ENCODE data around the gene CACNA2D2.

The CACNA2D2 gene

DNA sequence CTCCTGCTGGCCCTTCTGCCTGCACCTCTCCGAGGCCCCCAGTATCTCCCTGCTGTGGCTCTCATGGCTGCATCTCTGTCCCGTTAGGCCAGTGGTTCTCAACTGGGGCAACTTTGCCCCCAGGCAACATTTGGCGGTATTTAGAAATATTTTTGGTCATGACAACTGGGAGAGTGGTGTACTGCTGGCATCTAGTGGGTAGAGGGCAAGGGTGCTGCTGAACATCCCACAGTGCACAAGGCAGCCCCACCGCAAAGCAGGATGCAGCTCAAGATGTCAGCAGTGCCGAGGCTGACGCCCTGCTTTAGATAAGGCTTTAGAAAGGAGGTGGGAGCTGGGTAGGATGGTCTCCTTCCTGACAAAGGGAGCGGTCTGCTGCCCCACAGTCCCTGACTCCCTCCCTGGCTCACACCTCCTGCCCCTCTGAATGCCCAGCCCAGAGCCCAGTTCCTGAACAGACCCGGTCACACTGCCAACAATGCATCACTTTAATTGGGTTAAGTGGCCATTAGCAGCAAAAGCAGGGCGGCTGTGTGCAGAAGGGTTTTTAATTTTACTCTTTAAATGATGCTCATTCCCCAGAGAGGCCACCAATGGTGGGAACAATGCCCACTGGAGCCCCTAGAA lies 75.3 kb downstream of the CACNA2D2 start:
- DNase-seq (ENCODE audit: low read depth), result no peak

DNA sequence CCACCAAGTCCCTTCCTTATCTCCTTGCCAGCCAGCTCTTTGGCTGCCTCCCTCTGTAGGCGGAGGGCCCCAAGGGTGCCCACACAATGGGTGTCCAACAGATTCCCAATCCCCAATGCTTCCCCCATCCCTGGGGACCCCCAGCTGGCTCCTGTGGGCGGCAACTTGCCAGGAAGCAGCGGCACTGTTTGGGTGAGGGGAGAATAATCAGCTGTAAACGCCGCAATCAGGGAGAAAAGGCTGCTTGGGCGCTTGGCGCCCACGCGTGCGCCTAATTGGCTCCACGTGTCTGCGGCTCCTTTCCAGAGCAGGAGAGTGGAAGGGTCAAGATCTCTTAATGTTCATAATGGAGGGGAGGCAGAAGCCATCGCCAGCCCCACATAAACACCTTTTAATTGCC lies 76.2 kb downstream of the CACNA2D2 start:
- no peak for DNase-seq (ENCODE audit: low read depth)

DNA sequence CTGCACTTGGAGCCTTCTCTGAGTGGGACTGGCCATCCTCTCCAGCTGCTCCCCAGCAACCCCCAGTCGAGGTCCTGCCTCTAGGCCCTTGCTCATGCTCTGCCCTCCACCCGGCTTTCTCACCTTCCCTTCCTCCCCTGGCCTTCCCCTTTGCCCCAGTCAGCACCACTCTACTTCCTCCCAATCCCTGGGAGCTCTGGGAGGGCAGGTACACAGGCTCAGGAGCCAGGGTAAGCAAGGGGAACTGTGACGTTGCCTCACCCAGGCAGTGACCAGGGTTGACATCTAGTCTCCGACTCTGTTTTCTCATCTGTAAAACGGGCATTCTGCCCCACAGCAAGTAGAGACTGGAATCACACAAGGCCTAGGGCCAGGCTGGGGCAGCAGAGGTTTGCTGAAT lies 77.5 kb downstream of the CACNA2D2 start:
- no peak for DNase-seq (ENCODE audit: low read depth)

DNA sequence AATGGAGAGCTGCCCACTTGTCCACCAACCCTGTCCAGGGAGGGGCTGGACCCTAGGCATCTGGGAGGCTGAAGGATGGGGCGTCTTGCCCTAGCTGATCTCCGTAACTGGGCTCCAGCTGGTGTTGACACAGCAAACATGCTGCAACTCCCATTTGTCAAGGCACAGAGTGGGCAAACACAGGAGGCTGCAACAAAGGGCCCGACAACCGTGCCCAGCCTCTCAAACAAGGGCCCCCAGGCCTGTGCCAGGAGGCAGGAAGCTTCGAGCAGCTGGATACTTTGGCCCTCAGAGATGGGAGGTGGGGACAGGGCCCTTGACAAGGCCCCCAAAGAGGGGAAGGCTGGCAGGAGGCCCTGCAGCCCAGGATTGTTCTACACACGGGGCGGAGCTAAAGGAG lies 79.9 kb downstream of the CACNA2D2 start:
- DNase-seq (ENCODE audit: low read depth), result no peak

DNA sequence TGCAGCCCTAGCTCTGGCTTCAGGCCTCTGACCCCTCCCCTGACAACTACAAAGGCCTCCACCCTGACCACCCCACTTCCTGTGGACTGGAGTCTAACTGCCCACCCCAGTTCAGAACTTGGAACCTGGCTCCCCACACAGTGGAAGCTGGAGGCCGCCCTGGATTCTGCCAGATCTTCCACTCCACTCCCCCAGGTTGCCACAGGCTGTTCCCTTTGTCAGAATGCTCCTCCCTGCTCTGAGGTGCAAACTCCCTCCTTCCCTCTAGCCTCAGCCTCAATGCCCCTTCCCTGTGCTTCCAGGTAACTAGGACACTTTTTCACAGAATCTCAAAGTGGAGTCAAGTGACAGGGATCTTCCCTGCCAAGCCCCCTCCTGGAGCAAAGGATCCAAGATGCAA lies 81.3 kb downstream of the CACNA2D2 start:
- DNase-seq (ENCODE audit: low read depth), result no peak

DNA sequence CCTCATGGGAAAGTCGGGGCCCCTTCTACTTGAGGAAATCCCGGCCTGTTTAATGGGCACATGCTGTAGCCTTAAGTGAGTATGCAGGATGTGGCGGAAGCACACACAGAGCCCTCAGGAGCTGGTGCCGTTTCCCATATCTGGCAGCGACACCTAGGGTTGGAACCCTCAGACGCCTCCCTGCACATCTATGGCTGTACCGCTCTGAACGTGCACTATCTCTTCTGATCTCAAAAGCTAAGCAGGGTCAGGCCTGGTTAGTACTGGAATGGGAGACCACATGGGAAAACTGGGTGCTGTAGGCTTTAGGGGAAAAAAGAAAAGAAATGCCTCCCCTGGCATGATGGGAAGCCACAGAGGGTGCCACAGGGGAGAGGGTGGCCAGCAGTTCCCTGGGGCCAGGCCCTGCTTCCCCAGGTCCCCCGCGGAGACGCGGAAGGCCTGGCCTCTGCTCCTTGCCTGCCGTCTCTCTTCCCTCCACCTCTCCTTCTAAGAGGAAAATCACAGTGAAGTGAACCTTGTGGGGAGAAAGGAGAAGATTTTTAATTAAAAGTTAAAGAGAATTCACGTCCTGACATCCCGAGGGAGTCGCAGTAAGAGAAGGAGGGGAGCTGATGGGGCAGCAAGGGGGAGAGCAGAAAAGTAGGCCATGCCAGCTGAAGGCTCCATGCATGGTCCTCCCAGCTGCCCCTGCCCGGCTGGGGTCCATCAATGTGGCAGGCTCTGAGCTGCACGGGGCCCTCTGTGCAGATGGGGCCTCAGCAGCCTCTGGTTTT lies 83.7 kb downstream of the CACNA2D2 start:
- no peak for DNase-seq (ENCODE audit: low read depth)

DNA sequence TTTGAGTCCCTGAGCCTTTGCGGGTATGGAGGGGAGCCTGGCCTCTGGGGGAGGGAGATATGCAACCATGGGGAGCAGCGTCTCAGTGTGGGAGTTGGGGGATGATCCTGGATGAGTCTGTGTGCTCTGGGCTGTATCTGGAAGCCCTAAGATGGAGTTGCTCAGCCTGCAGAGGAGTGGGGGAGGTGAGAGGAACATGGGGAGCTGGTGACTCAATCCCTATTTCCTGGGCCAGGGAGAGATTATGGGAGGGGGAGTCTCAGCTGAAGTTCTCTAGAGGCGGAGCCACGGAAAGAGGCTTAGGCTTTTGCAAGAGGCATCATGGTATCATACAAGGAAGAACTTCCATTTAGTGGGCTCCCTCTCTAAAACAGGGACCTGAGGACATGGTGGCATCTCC lies 84.6 kb downstream of the CACNA2D2 start:
- no peak for DNase-seq (ENCODE audit: low read depth)

DNA sequence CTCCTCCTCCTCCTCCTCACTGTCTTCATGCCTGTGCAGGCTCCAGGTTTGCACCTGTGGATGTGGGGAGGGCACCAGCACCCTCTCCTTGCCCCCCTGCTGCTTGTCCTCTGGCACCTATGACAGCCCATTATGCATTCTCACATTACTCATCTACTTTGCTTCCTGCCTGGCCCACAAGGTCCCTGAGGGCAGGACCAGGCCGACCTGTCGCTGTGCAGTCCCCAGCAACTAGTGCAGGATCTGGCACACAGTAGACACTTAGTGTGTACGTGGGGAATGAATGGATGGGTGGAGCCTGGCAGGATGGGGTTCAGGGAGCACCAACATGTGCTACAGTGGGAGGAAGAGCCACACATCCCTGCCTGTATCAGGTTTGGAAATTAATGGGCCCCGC lies 85.8 kb downstream of the CACNA2D2 start:
- no peak for DNase-seq (ENCODE audit: low read depth)

DNA sequence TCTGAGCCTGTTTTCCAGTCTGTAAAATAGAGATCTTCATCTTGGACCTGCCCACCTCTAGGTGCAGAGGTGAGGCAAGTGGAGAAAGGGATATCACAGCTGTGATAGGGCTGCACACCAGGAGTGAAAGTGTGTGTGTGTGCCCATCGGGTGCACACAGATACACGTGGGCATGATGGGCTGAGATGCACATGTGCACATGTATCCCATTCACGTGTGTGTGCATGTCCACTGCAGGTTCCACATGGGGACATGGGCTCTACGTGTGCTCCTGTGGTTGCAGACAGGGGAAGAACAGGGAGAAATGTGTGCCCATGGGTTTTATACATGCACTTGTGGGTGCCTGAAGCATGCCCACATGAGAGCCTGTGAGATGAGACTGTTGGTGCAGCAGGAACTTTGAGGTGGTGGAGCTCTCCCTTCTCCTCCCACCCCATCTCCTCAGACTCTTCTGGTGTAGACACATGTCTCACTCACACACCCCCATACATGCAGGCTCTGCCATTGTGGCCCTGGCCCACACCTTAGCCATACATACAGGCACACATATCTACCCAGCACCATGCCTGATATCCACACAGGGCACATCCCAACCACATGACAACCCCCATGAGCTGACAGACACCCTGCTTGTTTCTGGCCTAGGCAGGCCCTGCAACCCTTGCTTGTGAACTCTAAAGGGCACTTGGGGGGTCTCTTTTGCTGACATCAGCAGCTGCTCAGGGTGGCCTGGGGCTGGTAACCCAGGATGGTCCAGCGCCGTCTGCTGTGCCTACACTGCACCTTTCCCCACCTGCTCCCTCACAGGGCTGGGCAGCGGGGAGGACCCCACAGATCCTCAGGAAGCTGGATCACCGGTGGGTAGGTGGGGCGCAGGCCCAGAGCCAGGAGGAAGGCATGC lies 86.4 kb downstream of the CACNA2D2 start:
- DNase-seq (ENCODE audit: low read depth), result no peak

DNA sequence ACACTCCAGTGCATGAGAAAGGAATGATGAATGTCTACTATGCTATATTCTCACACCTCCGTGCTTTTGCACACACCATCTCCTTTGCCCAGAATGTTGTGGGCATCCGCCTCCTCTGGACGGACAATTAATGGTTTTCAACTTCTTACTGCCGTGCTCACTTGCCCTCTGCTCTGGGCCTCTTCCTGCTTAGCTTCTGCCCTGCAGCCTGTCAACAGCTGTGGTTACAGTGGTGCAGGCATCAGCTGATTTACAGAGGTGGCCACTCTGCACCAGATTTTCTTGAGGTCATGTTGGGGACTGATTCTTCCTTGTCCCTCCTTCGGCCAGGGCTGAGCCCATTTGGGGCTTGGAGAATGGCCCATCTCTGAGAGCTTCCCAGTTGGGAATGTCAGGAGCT lies 87.6 kb downstream of the CACNA2D2 start:
- DNase-seq (ENCODE audit: low read depth), result no peak

DNA sequence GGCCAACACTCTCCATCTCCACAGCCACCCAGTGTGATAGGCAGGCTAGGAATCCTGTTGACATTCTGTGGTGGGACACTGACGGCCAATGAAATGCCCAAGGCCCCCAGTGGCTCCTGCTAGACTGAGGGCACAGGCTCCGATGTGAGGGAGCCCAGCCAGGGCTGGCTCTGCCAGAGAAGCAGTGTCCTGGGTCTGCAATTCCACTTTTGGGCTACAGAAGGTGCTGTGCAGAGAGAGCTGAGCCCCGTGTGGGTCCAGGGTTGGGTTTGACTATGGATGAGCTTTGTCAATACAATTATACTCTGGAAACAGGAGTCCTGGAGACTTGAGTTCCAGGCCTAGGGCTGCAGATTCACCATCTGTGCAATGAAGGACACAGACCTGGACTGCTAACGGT lies 88.4 kb downstream of the CACNA2D2 start:
- DNase-seq (ENCODE audit: low read depth), result no peak

DNA sequence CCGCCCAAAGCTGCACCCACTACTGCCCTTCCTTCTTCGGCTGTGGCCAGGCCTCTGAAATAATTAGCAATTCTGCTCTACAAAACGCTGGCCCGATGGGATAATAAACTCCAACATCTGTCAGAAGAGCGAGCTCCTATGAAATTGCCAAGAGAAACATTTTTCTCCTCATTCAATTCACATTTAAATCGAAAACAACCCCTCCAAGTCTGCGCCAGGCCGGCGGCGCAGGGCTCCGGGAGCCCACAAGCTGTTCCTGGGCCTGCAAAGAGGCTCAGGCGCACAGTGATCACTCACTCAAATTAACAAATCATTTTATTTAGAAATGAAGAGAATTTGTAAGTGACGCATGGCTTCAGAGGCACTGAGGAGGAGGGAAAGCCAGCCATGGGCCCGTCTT lies 88.8 kb downstream of the CACNA2D2 start:
- no peak for DNase-seq (ENCODE audit: low read depth)

DNA sequence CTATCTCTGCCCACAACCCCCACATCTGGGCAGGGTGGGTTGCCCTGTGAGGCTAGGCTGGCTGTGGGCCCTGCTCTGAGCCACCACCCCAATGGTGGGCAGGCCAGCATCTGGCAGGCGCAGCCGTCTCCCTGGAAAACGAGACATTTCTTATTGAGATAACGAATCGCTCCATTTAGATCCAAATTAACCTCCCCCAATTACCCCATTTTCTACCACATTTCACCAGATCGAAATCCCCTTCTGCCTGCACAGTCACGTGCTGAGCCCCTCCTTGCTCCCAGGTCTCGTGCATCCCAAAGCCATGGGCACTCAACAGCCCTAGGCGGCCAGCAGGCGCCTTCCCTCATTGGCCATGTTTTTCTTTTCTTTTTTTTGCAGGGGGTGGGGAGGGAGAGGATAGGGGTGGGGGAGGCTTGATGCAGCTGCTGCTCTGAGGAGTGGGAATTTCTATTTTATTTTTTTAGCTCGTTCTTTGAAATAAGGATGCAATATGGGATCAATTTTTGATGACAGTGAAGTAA lies 91.1 kb downstream of the CACNA2D2 start:
- DNase-seq (ENCODE audit: low read depth), result no peak

DNA sequence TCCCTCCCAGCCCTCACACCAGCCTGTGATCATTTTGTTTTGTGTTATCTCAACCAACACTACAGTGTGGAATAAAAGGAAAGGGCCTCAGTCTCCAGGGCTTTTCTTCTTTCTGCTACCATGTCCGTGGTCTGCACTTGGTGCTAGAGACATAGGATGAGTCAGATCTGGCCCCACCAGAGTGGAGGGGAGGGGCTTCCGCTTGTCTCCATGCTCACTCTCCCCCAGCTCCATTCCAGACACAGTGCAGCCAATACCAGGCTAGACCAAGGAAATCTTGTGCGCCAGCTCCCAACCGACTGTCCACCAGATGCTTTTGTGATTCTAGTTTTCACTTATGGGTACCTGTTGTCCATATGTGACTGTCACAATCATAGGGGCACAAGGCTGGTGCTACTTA lies 92.2 kb downstream of the CACNA2D2 start:
- no peak for DNase-seq (ENCODE audit: low read depth)

DNA sequence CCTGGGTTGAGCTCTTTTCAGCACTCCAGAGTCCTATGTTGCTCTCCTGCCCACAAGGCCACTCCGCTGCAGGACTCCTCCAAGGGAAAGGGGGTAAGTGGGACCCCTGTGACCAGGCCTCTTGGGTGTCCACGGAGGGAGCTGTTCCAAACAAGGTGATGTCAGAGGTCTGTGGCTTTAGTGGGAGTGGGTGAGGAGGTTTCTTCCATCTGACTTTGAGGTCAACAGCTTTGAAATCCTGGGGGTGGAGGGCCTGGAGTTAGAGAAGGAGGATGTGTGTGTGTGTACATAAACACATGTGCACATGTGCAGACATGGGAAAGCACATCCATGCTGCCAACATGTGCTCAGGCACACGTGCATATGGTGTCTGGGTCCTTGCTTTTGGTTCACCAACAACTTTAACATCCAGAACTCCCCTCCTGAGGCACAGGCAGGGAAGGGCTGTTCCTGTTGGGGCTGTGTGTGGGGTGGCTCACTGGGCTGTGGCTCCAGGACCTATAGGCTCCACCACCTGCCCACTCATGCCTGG lies 92.8 kb downstream of the CACNA2D2 start:
- DNase-seq (ENCODE audit: low read depth), result no peak

DNA sequence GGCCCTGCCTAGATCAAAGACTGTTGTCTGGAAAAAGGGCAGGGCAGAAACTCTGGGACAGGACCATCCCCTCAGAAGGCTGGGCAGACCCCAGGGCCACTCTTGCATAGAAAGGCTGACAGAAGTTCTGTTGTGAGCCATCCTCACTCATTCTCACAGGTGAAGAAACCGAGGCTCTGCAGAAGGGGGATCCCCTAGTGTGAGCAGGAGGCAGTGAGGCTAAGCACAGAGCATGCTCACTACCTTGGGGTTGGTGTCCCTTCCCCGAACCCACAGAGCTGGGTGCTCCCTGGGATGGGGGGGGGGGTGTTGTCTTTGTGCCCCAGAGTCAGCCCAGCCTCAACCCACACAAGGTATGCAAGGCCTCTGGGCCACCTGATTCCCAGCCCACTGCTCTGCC lies 93.2 kb downstream of the CACNA2D2 start:
- DNase-seq (ENCODE audit: low read depth), result no peak

DNA sequence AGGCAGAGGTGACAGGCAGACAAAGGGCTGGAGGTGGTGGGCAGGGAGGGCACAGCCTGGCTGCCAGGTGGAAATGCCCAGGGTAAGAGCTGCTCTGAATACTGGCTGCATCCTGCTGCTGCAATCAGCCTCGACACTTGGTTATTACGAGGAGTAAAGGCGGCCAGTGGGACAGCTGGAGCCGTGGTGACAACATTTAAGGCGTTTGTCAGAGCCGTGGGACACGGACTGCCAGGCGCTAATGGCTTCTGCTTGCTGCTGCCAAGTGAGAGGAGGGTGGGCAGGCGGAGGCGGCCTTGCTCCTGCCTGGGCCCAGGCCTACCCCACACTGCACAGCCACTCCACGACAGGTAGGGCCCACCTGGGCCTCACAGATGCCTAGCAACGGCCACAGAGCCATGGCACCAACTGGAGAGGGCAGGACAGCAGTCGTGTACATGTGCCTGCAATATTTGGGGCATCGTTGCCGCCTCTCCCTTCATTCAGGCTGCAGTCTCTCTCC lies 94.9 kb downstream of the CACNA2D2 start:
- DNase-seq (ENCODE audit: low read depth), result no peak

DNA sequence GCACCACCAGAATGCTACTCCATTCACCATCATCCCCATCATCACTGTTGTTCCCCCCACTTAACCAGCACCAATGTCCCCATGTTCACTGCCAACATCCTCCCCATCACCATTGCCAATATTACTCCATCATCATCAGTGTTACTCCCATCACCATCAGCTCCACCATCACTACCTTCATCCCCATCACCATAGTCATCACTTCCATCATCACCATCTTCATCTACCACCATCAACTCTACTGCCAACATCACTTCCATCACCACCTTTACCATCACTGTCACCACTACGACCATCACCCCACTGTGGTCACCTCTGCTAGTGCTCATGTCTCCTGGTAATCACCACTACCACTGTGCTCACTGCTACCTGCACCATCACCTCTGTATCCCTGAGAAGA lies 96.9 kb downstream of the CACNA2D2 start:
- no peak for DNase-seq (ENCODE audit: low read depth)

DNA sequence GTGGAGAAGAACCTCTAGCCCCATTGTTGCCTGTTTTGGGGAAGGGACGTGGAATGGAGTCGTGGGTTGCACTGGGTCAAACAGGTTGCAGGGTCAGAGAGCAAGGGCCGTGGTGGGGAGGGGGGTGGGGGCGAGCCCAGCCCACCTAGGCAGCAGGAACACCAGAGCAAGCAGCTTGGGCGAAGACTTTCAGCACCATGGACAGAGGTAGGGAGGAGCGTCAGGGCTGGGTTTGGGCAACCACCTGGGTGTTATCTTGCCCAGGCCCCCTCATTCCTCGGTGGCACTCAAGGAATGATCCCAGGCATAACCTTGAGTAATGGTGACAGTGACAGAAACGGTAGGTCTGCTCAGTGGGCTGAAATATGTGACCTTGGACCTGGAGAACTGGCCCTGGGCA lies 98.2 kb downstream of the CACNA2D2 start:
- no peak for DNase-seq (ENCODE audit: low read depth)

DNA sequence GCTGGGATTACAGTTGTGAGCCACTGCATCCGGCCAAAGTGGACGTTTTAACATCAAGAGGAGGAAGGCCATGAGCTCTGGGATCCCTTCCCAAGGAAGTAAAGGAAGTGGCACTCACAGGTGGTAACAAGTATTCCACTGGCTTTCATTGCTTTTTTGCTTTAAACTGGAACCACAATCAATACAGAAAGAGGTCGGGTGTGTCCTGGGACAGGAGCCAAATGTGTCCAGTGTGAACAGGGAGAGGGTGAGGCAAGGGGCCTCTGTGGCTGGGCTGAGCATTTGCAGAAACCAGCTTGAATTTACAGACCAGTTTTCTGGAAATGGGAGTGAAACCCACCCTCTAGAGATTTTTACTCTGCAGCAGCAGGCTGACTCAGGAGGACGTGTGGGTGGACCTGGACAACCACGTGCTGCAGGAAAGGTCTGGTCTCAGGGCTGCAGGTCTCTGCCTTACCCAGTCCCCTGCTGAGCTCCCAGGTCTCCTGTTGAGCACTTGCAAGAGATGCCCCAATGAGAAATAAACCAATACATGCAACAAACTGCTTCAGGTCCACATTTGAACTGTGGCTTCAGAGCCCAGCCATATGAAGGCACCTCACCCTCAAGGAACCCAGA lies 101.3 kb downstream of the CACNA2D2 start:
- DNase-seq (ENCODE audit: low read depth), result no peak

DNA sequence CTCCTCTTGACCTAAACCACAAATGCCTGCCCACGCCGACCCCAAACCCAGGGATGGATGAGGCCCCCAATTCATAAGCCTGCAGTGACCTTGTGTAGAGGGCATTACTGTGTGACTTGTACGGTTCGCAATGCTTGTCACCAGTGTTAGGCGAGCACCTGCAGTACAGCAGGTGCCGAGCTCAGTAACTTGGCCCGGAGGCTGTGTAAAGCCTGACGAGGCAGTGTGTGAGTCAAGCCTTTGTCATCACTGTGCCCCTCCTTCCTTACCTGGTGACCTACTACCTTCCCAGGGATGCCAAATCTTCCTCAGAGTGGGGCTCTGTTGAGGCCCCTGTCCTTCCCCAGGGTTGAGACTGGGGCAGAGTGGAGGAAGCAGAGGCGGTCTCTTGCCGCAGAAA lies 106.9 kb downstream of the CACNA2D2 start:
- DNase-seq (ENCODE audit: low read depth), result no peak

All from stimulated activated CD8-positive, alpha-beta memory T cell treated with anti-CD3 and anti-CD28 coated beads, Interleukin-4, amount 100 ng/mL, for 24 hours (primary cell).